ENCODE results near the gene CDH4.

DNA sequence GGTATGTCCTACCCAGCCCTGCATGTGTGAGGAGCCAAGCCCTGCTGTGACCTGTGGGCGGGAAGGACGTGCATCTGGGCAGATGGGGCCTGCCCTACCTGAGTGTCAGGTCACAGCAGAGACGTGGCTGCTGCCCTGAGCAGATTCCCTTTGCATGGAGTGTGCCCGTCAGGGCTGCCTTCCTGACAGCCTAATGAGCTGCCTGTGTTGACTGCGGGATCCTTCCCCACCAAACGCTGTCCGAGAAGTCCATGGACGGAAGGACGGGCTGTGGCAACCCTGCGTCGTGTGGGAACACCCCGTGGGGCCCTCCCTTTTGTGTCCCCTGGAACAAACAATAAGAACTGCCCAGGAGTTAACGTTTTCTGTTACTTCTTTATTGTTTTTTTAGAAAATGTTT lies 343.2 kb downstream of the CDH4 start:
- no peak for TF ChIP-seq POLR2A (IDR thresholded peaks at IDR 0.05; ENCODE audit: low read length)
- no peak for TF ChIP-seq GATA1 (IDR thresholded peaks at IDR 0.05; ENCODE audit: low read depth, low read length)
